Measurements from ENCODE around the gene ECE2.

DNA sequence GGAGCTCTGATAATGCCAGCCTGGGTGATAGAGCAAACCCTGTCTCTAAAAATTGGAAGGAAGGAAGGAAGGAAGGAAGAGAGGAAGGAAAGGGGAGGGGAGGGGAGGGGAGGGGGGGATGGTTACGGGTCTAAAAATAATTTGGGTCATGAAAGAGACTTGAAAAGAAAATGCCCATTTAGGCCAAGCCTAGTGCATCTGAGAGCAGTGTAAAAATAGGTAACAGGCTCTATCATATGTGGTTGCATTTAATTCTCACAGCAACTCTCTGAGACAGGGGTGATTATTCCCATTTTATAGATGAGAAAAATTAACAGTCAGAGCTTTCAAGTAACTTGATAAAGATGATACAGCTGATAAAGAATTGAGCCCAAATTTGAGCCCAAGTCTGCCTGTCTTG is 3.6 kb upstream of the ECE2 start:
- TF ChIP-seq EZH2phosphoT487 (IDR thresholded peaks at IDR 0.05; ENCODE audit: insufficient read depth, low read depth) (no peak), EZH2 (IDR thresholded peaks at IDR 0.05; ENCODE audit: insufficient read depth, poor library complexity, severe bottlenecking) (no peak)
